Muscle of leg (tissue), 11 donors: ENCODE data around the gene IGF1. TPM values are rescaled to one million over a fixed set of nuclear protein-coding genes. Genes with fewer than 3 reads are reported as not detected.

ENCODE experiments used
- DNase-seq: peaks from one replicate; pipeline ENCODE4 v3.0.0; 2013
- H3K27ac ChIP-seq: one replicate; pipeline ENCODE4 v1.5.1; 2013; ENCODE audit warnings: mild to moderate bottlenecking, low read length, control low read depth
- H3K27me3 ChIP-seq: one replicate; pipeline ENCODE4 v1.6.1; 2013; ENCODE audit warnings: low read length; ENCODE audit not compliant: control insufficient read depth, insufficient read depth
- H3K36me3 ChIP-seq: one replicate; pipeline ENCODE4 v1.6.1; 2013; ENCODE audit warnings: low read length; ENCODE audit not compliant: control insufficient read depth, insufficient read depth
- H3K4me1 ChIP-seq: one replicate; pipeline ENCODE4 v1.6.1; 2013; ENCODE audit warnings: low read length; ENCODE audit not compliant: control insufficient read depth, insufficient read depth
- H3K4me3 ChIP-seq: one replicate; pipeline ENCODE4 v1.5.1; 2013; ENCODE audit warnings: low read length, control low read depth
- H3K9me3 ChIP-seq: replicated peaks from 2 replicates; pipeline ENCODE4 v1.6.1; 2013; ENCODE audit warnings: low read depth, low read length; ENCODE audit not compliant: control insufficient read depth
- WGBS: methylation state at CpG from one replicate; pipeline ENCODE4 v1.1.5; 2013; ENCODE audit warnings: missing lambda C conversion rate; ENCODE audit not compliant: insufficient coverage; 5-methylcytosine and 5-hydroxymethylcytosine counted together
- polyA plus RNA-seq, 8 donors: library from polyadenylated mRNA; unstranded; fragments of 120-200 nt; gene quantifications; one replicate each; pipeline versions ENCODE4 v1.2.1 to v1.2.3, GENCODE V29; 2013; ENCODE audit warnings: inconsistent platforms in 1 of 8, low replicate concordance in 1 of 8; ENCODE audit not compliant: insufficient read length in 8 of 8, insufficient read depth in 1 of 8
- total RNA-seq: library from RNA; stranded (reverse); fragments of 120-200 nt; gene quantifications from one replicate; pipeline ENCODE4 v1.2.4, GENCODE V29; 2013

IGF1 gene
- total and polyA plus RNA-seq, 9 donors = 21.0 to 41.9 (median 26.5) TPM

DNA sequence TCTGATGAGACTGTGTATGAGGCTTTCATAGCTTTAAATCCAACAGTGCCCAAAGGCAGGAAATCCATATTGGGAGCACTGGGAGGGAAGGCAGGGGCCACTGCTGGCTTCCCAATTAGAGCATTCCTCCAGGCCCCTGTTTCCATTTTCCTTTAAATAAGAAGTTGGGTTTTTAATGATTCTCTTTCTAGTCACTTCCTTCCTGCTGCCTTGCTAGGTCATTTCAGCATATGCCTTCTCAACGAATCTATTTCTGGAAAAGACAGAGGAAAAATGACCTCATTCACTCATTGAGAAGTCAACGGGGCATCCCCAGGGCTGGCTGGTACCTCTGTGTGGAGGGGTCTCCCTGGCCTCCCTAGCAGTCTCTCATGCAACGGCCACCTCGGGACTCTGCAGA lies 43.5 kb downstream of the IGF1 start:
- Histone ChIP-seq H3K27ac (no peak overlapping the region), H3K9me3 (no peaks in the 10 kb centered on the region), H3K4me1 (peaks cover 8% of the 10 kb centered on the region), H3K36me3 (no peaks in the 10 kb centered on the region), H3K4me3 (no peak overlapping the region), H3K27me3 (no peaks in the 10 kb centered on the region)
- DNase-seq = peak; percentile 46
- WGBS = no CpG with 5 or more reads among the region's 4 CpGs

DNA sequence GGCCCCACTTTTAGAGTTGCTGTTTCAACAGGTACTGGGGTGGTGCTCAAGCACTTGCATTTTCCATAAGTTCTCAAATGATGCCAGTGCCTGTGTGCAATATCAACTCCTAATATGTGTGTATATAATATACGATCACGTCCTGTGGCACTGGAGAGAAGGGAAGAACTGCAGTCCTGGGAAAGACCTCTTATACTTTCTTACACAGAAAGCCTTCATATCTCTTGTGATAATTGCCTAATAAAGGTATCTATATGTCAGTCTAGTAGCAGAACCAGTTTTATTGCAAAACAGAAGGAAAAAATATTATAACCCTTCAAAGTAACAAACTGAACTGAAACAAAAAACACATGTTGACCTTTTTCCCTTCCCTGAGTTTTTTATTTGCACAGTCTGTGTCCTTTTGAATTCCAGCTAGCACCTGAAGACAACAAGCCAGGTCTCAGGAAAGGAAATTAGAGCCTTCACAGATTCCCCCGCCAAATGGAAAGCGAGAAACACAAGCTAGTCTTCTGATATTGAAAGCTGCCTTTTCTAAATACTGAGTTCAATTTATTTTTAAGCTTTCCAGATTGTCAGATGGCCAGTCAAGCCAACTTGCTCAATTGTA lies 44.4 kb downstream of the IGF1 start:
- peak; percentile 29 for DNase-seq
- Histone ChIP-seq H3K9me3 (no peaks in the 10 kb centered on the region), H3K27me3 (no peaks in the 10 kb centered on the region), H3K27ac (no peak overlapping the region), H3K36me3 (no peaks in the 10 kb centered on the region), H3K4me3 (no peak overlapping the region), H3K4me1 (peaks cover 8% of the 10 kb centered on the region)
- WGBS = 39% methylated on average over 2 of the region's 4 CpGs

DNA sequence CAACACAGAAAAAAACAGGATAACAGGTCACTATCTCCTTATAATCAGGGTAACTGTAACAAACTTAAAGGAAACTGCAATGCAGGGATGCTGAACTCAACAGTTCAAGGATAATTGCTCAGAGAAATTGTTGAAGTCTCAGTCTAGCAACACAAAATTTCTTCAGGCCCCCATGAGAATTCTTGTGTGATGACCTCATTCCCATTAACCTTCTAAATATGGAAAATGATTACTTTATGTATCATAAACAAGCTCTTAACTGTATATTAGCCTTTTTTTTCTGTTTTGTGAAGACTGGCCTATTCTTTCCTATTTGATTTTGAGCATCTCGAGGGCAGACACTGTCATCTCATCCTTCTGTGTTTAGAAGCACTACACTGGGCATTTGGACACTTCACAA lies 47.1 kb downstream of the IGF1 start:
- no peaks in the 10 kb centered on the region for H3K9me3 ChIP-seq
- no peak overlapping the region for H3K4me3 ChIP-seq
- H3K36me3 ChIP-seq = no peaks in the 10 kb centered on the region
- WGBS = no CpG with 5 or more reads among the region's 1 CpG
- peak; percentile 71 for DNase-seq
- H3K27ac ChIP-seq = no peak overlapping the region
- no peaks in the 10 kb centered on the region for H3K27me3 ChIP-seq
- H3K4me1 ChIP-seq = peaks cover 2% of the 10 kb centered on the region

DNA sequence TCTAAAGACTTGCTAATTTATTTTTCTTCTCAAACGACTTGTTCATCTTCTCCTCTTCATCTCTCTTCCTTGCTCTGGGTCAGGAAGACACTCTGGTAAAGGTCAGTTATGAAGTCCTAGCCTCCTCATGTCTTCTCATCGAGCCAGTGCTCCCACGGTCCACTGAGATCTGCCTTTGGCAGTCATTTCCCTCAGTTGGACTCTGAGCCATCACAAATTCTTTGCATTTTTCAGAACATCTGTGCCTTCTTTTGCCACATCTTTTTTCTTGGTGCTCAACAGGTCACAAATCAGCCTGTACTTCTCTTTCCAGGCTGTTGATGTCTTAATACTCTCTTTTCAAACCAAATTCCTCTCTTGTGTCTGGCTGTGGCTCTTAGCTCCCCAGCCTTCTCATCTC lies 49.7 kb downstream of the IGF1 start:
- Histone ChIP-seq H3K27ac (no peak overlapping the region), H3K4me3 (no peak overlapping the region), H3K36me3 (no peaks in the 10 kb centered on the region), H3K4me1 (peaks cover 8% of the 10 kb centered on the region), H3K9me3 (no peaks in the 10 kb centered on the region), H3K27me3 (no peaks in the 10 kb centered on the region)
- 42% methylated on average over 3 of the region's 3 CpGs for WGBS
- no peak for DNase-seq

DNA sequence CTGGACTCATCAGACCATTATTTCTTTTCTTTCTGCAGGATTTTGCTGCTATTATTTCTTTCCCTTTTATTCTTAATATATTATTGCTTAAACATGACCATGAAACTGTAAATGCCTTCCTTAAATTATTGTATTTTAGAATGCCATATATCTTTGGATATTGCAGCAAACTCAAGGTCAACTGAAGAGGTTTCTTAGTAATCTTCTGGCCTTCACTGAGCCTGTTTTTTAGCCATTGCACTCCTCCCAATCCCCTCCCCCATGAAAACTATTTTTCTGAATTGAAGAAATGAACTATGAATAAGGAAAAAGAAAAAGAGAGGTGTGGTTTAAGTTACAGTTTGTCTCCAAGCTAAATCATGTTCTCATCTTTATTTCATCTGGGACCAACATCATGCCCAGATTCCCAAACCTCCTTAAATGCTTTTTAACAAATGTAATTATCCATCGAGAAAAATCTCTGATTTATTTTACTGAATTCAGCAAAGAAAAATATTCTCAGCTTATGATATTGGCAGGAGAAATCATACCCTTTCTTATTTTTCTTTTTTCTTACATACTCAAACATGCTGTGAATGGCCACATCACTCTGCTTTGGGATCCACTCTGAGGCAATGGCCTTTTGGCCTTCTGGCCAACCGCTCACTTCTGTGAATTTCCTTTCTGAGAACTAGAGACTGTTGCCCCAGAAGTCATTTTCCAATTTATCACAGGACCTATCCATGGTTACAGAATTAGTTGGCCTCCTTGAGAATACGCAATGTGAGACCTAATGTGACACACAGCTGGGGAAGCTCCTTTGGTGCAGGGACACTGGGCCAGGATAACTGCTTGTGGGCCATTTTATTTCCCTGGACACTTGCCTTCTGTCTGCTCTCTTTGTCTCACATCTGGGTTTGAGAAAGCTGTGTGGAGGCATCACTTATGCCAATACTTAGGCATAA lies 50.9 kb downstream of the IGF1 start:
- no peaks in the 10 kb centered on the region for H3K9me3 ChIP-seq
- no peaks in the 10 kb centered on the region for H3K36me3 ChIP-seq
- H3K27ac ChIP-seq = peak overlapping the region; percentile 38
- no peak overlapping the region for H3K4me3 ChIP-seq
- peak; percentile 78 for DNase-seq
- H3K4me1 ChIP-seq = peaks cover 12% of the 10 kb centered on the region
- no peaks in the 10 kb centered on the region for H3K27me3 ChIP-seq
- WGBS = 76% methylated on average over 2 of the region's 3 CpGs

DNA sequence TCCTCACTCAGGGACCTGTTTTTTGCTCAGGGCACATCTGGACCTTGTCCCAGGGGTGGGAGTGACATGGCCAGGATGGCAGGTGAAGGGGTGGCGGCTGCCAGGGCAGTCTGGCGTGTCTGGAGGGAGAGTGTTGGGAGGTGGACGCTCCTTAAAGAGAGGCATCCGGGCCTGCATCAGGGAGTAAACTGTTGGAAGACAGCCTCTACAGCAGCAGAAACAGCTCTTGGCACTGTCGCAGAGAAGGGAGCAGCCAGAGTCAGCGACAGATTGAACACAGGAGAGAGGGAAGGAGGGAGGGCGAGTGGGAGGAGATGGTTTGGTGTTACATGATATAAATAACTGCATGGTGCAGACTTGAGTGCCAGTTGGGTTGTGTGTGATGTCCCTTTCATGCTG lies 52.8 kb downstream of the IGF1 start:
- WGBS = 34% methylated on average over 7 of the region's 7 CpGs
- H3K36me3 ChIP-seq = no peaks in the 10 kb centered on the region
- H3K9me3 ChIP-seq = no peaks in the 10 kb centered on the region
- no peaks in the 10 kb centered on the region for H3K27me3 ChIP-seq
- peak; percentile 60 for DNase-seq
- peaks cover 10% of the 10 kb centered on the region for H3K4me1 ChIP-seq
- no peak overlapping the region for H3K4me3 ChIP-seq
- no peak overlapping the region for H3K27ac ChIP-seq

DNA sequence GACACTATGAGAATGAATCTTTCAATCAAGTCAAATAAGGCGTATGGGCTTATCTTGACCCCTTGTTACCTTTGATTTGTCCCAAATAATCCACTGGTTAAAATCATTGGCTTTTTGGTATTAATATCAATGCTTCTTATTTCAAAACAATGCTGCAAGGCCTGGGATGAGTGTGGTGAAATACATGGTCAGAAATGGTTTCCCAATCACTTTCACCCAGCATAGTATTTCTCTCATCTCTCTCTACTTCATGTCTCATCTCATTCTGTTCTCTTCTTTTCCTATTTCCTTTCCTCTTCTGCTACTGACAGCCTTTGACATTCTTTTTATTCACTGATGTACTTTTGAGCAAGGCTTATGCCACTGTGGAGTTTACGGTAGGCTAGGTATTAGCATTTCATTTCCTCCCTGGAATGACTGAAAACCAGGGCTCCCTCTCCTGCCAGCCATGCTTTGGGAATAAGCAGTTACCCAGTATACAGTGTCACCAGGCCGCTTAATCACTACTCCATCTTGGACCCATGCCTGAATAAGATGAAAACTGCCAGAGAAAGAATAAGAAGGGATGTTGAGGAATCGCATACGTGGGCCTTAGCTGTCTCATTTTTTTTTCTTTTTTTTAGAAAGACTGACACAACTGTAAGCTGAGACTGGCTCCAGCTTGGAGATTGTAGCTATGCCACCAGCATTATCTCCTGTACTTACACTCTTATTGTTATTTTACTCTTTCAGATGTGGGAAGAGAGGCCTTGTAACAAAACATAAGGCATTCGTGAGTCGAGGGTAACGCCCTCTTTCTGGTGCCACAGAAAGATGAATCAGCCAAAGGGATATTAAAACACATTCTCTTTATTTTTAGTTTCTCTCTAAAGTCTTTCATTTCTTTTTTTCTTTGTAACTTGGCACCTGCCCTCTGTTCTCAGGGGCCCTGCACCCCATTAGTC lies 53.5 kb downstream of the IGF1 start:
- no peaks in the 10 kb centered on the region for H3K9me3 ChIP-seq
- peak; percentile 26 for DNase-seq
- H3K27ac ChIP-seq = no peak overlapping the region
- peaks cover 10% of the 10 kb centered on the region for H3K4me1 ChIP-seq
- WGBS = no CpG with 5 or more reads among the region's 8 CpGs
- no peak overlapping the region for H3K4me3 ChIP-seq
- H3K27me3 ChIP-seq = no peaks in the 10 kb centered on the region
- no peaks in the 10 kb centered on the region for H3K36me3 ChIP-seq

DNA sequence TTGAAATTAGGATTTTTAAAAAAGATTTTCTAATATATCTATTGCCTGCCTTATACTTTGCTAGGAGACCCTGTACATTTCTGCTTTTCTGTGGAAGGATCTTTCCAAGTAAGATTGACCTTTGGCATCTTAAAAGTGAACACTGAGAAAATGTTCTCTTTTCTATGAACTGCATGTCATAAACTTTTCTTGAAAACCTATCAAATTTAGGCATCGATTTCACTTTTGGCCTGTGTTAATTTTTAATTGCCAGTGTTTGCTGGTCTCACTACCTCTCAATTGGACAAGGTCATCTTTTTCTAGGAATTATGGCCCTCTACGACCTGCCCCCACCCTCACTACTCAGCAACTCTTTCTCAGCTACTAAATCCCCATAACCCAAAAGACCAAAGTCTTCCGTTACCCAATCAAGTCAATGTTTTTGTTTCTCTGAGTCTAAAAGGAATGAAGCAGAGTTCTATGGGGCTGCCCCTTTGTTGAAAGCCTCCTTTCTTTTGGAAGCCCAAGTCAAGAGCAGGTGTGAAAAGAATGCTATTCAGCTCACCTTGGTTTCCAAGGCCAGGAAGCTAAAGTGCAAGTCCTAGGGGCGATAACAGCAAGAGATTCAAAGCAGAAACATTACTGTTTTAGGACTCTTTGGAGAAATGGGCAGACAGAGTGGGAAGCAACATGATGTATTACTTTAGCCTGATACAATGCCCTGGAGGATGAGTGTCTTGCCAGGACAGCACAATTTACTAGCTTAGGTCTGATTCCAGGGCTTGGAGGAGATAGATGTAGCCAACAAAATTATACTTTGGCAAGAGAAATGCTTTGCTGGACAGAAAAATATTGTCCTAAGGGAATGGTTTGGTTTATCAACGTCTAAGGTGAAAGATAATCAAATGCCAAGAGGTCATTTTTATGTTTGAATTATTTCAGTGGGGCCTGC lies 55.0 kb downstream of the IGF1 start:
- H3K4me1 ChIP-seq = peaks cover 10% of the 10 kb centered on the region
- no peak overlapping the region for H3K27ac ChIP-seq
- WGBS = 71% methylated on average over 2 of the region's 5 CpGs
- no peak overlapping the region for H3K4me3 ChIP-seq
- no peaks in the 10 kb centered on the region for H3K36me3 ChIP-seq
- DNase-seq = peak; percentile 66
- no peaks in the 10 kb centered on the region for H3K27me3 ChIP-seq
- no peaks in the 10 kb centered on the region for H3K9me3 ChIP-seq

DNA sequence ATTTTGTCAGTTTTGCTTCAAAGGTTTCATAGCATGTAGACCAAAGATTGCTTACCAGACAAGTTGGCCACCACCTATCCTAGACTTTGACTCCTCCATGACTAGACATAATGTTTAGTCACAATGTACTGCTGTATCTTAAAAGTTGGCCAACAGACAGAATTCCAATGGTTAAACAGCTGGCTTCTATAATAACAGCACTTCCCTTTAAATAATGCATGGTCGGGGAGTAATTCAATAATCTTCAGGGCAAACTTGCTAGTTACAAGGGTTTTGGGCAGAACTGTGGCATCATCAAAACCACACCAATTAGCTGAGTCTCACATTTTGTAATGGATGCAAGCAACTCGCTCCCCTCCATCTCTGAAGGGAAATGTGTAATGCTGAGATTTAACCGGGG lies 56.9 kb downstream of the IGF1 start:
- WGBS = no CpG with 5 or more reads among the region's 3 CpGs
- no peak for DNase-seq
- no peaks in the 10 kb centered on the region for H3K36me3 ChIP-seq
- H3K4me3 ChIP-seq = no peak overlapping the region
- peaks cover 10% of the 10 kb centered on the region for H3K4me1 ChIP-seq
- no peak overlapping the region for H3K27ac ChIP-seq
- H3K9me3 ChIP-seq = no peaks in the 10 kb centered on the region
- H3K27me3 ChIP-seq = no peaks in the 10 kb centered on the region
